Mononuclear cell (primary cell): Measurements from ENCODE around the gene CLIP1. TPM values are rescaled to one million over a fixed set of nuclear protein-coding genes. Genes with fewer than 3 reads are reported as not detected.
"Not testable (repeated sequence)": the region's sequence is repeated elsewhere in the genome, so short reads cannot be mapped to it uniquely, and the experiment has no call there.

Source experiments
- H3K27me3 ChIP-seq: 2 replicates; pipeline ENCODE4 v1.6.0; 2011; ENCODE audit warnings: low read length, control low read depth; ENCODE audit not compliant: insufficient read depth
- H3K4me1 ChIP-seq: 2 replicates; pipeline ENCODE4 v1.5.1; 2011; ENCODE audit warnings: mild to moderate bottlenecking, low read length, control low read depth; ENCODE audit not compliant: insufficient read depth
- H3K4me3 ChIP-seq: 2 replicates; pipeline ENCODE4 v1.5.1; 2011; ENCODE audit warnings: mild to moderate bottlenecking, low read length, moderate library complexity
- H3K9me3 ChIP-seq: 2 replicates; pipeline ENCODE4 v1.5.1; 2011; ENCODE audit warnings: low read depth, mild to moderate bottlenecking, control low read depth, low read length
- total RNA-seq: library from RNA; depleted of rRNA; stranded (reverse); fragments of >200 nt; gene quantifications from one replicate; pipeline ENCODE4 v1.2.3, GENCODE V29; 2012

Gene CLIP1
- total RNA-seq, 1 donor, result 65.8 TPM

- H3K9me3 ChIP-seq, result no peaks in the 10 kb centered on the region
- H3K4me1 ChIP-seq, result peaks cover 18% of the 10 kb centered on the region
- H3K4me3 ChIP-seq, result no peak overlapping the region
- no peaks in the 10 kb centered on the region for H3K27me3 ChIP-seq
Measured at GRCh38 chr12:122413516-122414404, 8.7 kb downstream of the CLIP1 start.

- peaks cover 18% of the 10 kb centered on the region for H3K4me1 ChIP-seq
- no peaks in the 10 kb centered on the region for H3K27me3 ChIP-seq
- H3K4me3 ChIP-seq, result no peak overlapping the region
- H3K9me3 ChIP-seq, result no peaks in the 10 kb centered on the region
Measured at GRCh38 chr12:122412851-122413433, 9.5 kb downstream of the CLIP1 start.

GRCh38 chr12:122411537-122411936 is 10.9 kb downstream of the CLIP1 start:
- Histone ChIP-seq H3K27me3 (no peaks in the 10 kb centered on the region), H3K9me3 (no peaks in the 10 kb centered on the region), H3K4me3 (no peak overlapping the region), H3K4me1 (peaks cover 18% of the 10 kb centered on the region)

- Histone ChIP-seq H3K9me3 (no peaks in the 10 kb centered on the region), H3K4me1 (peaks cover 3% of the 10 kb centered on the region), H3K4me3 (no peak overlapping the region), H3K27me3 (no peaks in the 10 kb centered on the region)
Measured at GRCh38 chr12:122407208-122407607, 15.3 kb downstream of the CLIP1 start.

GRCh38 chr12:122406701-122407164 is 15.7 kb downstream of the CLIP1 start:
- peaks cover 4% of the 10 kb centered on the region for H3K4me1 ChIP-seq

GRCh38 chr12:122403831-122404230 is 18.6 kb downstream of the CLIP1 start:
- Histone ChIP-seq H3K4me1 (peaks cover 29% of the 10 kb centered on the region), H3K4me3 (no peak overlapping the region), H3K27me3 (no peaks in the 10 kb centered on the region), H3K9me3 (no peaks in the 10 kb centered on the region)

More at GRCh38 chr12:122406701-122407164, 15.7 kb downstream of the CLIP1 start:
- Histone ChIP-seq H3K27me3 (no peaks in the 10 kb centered on the region), H3K4me3 (no peak overlapping the region), H3K9me3 (no peaks in the 10 kb centered on the region)

GRCh38 chr12:122403115-122403770 is 19.2 kb downstream of the CLIP1 start:
- H3K9me3 ChIP-seq, result no peaks in the 10 kb centered on the region
- peaks cover 29% of the 10 kb centered on the region for H3K4me1 ChIP-seq
- no peaks in the 10 kb centered on the region for H3K27me3 ChIP-seq
- H3K4me3 ChIP-seq, result no peak overlapping the region

- Histone ChIP-seq H3K9me3 (no peaks in the 10 kb centered on the region), H3K4me3 (no peak overlapping the region), H3K27me3 (no peaks in the 10 kb centered on the region), H3K4me1 (peaks cover 29% of the 10 kb centered on the region)
Measured at GRCh38 chr12:122402264-122402663, 20.2 kb downstream of the CLIP1 start.

- peak overlapping the region; percentile 5 for H3K4me3 ChIP-seq
- no peaks in the 10 kb centered on the region for H3K9me3 ChIP-seq
Measured at GRCh38 chr12:122399592-122400373, 22.7 kb downstream of the CLIP1 start.

GRCh38 chr12:122399254-122399591 is 23.2 kb downstream of the CLIP1 start:
- Histone ChIP-seq H3K4me3 (no peak overlapping the region), H3K27me3 (no peaks in the 10 kb centered on the region), H3K4me1 (peaks cover 29% of the 10 kb centered on the region), H3K9me3 (no peaks in the 10 kb centered on the region)

More at GRCh38 chr12:122399592-122400373, 22.7 kb downstream of the CLIP1 start:
- Histone ChIP-seq H3K4me1 (peaks cover 29% of the 10 kb centered on the region), H3K27me3 (no peaks in the 10 kb centered on the region)

- H3K9me3 ChIP-seq, H3K4me3 ChIP-seq, H3K27me3 ChIP-seq: not testable (repeated sequence)
- peaks cover 30% of the 10 kb centered on the region for H3K4me1 ChIP-seq
Measured at GRCh38 chr12:122397981-122398380, 24.5 kb downstream of the CLIP1 start.

- no peaks in the 10 kb centered on the region for H3K9me3 ChIP-seq
- H3K4me3 ChIP-seq, result no peak overlapping the region
- H3K4me1 ChIP-seq, result peaks cover 18% of the 10 kb centered on the region
- no peaks in the 10 kb centered on the region for H3K27me3 ChIP-seq
Measured at GRCh38 chr12:122395319-122395718, 27.1 kb downstream of the CLIP1 start.

- Histone ChIP-seq H3K9me3 (no peaks in the 10 kb centered on the region), H3K4me3 (no peak overlapping the region), H3K4me1 (peaks cover 12% of the 10 kb centered on the region), H3K27me3 (no peaks in the 10 kb centered on the region)
Measured at GRCh38 chr12:122394626-122395194, 27.8 kb downstream of the CLIP1 start.

- Histone ChIP-seq H3K4me1 (peaks cover 5% of the 10 kb centered on the region), H3K9me3 (no peaks in the 10 kb centered on the region), H3K4me3 (no peak overlapping the region), H3K27me3 (no peaks in the 10 kb centered on the region)
Measured at GRCh38 chr12:122393817-122394216, 28.7 kb downstream of the CLIP1 start.
